Nephron progenitor cell (in vitro differentiated cells): ENCODE results near the gene ZMYND8.

ENCODE experiments used
- DNase-seq: peaks from one replicate; pipeline ENCODE4 v3.0.0; 2021
- H3K27ac Mint-ChIP-seq: 2 replicates; pipeline ENCODE4 v1.8.0; 2021; ENCODE audit warnings: mild to moderate bottlenecking, moderate library complexity, mixed read lengths
- H3K27me3 Mint-ChIP-seq: 2 replicates; pipeline ENCODE4 v1.8.0; 2021; ENCODE audit warnings: mild to moderate bottlenecking, low read depth, mixed read lengths; ENCODE audit not compliant: poor library complexity
- H3K36me3 Mint-ChIP-seq: 2 replicates; pipeline ENCODE4 v1.8.0; 2021; ENCODE audit warnings: low read depth, mixed read lengths
- H3K4me1 Mint-ChIP-seq: 2 replicates; pipeline ENCODE4 v1.8.0; 2021; ENCODE audit warnings: mixed read lengths
- H3K4me3 Mint-ChIP-seq: 2 replicates; pipeline ENCODE4 v1.8.0; 2021; ENCODE audit warnings: mild to moderate bottlenecking, moderate library complexity, mixed read lengths
- H3K9me3 Mint-ChIP-seq: 2 replicates; pipeline ENCODE4 v1.8.0; 2021; ENCODE audit warnings: mild to moderate bottlenecking, moderate library complexity, mixed read lengths
- TF ChIP-seq, protein P1 (sequence below): fragments of 200-600 bp; sonication (generic); IDR thresholded peaks from 2 replicates; pipeline ENCODE4 v1.5.0; 2021; ENCODE audit warnings: antibody characterized with exemption

ZMYND8 gene

DNA sequence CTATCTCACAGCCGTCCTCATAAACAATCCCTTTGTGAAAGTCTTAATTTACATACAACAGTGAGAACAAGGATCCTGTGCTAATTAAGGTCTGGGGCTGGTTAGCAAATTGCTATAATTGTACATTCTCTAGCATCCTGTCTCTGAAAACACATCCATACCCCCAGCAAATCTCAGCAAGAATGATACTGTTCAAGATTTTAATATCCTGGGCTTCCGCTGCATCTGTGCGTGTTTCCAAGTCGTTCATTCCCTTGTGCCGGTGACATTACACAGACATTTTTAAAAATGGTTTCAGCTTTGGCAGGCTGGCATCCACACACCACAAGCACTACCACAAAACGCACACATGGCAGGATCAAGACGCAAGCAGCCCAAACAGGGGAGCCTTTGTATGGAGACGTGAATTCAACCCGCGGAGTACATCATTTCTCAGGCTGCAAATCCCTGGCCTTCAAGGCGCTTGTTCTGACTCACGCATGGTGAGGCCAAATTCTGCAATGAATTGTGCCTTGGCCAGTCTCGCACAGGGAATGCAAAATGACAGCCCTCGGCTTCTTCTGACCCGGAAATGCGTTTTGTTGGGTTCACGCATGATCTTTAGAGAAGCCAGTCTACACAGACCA lies 20.3 kb downstream of the ZMYND8 start:
- Mint-ChIP-seq H3K9me3 (no peaks in the 10 kb centered on the region), H3K4me3 (no peak overlapping the region), H3K27me3 (peaks cover 4% of the 10 kb centered on the region), H3K27ac (peak overlapping the region; percentile 96), H3K4me1 (peaks cover 59% of the 10 kb centered on the region), H3K36me3 (peaks cover 77% of the 10 kb centered on the region)
- TF ChIP-seq, protein P1, sequence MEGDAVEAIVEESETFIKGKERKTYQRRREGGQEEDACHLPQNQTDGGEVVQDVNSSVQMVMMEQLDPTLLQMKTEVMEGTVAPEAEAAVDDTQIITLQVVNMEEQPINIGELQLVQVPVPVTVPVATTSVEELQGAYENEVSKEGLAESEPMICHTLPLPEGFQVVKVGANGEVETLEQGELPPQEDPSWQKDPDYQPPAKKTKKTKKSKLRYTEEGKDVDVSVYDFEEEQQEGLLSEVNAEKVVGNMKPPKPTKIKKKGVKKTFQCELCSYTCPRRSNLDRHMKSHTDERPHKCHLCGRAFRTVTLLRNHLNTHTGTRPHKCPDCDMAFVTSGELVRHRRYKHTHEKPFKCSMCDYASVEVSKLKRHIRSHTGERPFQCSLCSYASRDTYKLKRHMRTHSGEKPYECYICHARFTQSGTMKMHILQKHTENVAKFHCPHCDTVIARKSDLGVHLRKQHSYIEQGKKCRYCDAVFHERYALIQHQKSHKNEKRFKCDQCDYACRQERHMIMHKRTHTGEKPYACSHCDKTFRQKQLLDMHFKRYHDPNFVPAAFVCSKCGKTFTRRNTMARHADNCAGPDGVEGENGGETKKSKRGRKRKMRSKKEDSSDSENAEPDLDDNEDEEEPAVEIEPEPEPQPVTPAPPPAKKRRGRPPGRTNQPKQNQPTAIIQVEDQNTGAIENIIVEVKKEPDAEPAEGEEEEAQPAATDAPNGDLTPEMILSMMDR, result no peak
- no peak for DNase-seq

DNA sequence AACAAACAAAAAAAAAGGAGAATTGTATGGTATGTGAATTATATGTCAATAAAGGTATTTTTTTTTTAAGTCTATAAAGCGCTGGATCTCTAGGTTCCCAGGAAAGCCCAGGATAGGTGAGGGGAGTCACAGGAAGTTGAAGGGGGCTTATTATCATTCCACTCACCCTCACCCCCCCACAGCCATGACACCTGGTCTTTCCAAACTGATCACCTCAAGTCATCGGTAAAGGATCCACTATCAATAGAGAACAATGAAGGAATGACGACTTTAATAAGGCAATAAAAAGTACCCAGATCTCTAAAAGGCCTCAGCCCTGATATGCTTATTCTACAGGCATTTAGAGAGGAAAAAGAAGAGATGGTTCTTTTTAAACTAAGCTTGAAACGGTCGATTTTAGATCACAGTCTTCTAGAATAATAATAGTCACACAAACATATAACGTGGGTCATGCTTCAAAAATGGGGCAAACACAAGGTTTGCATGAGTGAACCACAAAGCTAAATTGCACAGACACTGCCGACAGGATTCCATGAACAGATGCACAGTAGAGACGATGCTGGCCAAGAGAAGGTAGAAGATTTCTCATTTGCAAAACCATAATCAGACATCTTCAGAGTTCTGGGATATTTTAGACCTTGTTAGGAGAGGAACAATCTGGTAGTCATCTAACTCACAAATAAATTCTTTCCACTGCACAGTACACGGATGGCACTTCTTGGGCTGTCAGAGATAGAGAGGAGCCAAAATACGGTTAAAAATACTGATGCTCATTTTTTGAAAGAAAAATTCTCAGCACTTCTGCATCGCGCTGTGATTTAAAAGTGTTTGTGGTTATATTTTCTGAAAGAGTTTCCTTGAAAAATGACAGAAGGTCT lies 21.0 kb downstream of the ZMYND8 start:
- Mint-ChIP-seq H3K4me3 (no peak overlapping the region), H3K4me1 (peaks cover 61% of the 10 kb centered on the region), H3K36me3 (peaks cover 77% of the 10 kb centered on the region), H3K27ac (peak overlapping the region; percentile 52), H3K9me3 (no peaks in the 10 kb centered on the region), H3K27me3 (peaks cover 4% of the 10 kb centered on the region)
- no peak for DNase-seq
- TF ChIP-seq, protein P1, result no peak

DNA sequence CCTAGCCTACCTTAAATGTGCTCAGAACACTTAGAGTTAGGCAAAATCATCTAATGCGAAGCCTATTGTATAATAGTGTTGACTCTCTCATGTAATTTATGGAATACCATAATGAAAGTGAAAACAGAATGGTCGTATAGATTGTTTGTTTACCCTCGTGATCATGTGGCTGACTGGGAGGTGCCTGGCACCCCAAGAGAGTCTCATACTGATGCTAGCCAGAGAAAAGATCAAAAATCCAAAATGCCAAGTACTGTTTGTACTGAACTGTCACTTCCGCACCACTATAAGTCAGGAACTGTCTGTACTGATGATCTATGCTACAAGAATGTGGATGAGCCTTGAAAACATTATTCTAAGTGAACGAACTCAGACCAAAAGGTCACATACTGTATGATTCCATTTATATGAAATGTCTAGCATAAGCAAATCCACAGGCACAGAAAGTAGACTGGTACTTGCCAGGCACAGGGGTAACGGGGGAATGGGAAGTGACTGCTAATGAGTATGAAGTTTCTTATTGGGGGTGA lies 22.4 kb downstream of the ZMYND8 start:
- Mint-ChIP-seq H3K4me1 (peaks cover 63% of the 10 kb centered on the region), H3K9me3 (no peaks in the 10 kb centered on the region), H3K36me3 (peaks cover 66% of the 10 kb centered on the region), H3K27me3 (peaks cover 4% of the 10 kb centered on the region), H3K27ac (peak overlapping the region; percentile 88), H3K4me3 (no peak overlapping the region)
- TF ChIP-seq, protein P1, result no peak
- DNase-seq, result no peak

- Mint-ChIP-seq H3K9me3 (peaks cover 3% of the 10 kb centered on the region), H3K27ac (peak overlapping the region; percentile 87), H3K36me3 (peaks cover 68% of the 10 kb centered on the region), H3K4me3 (no peak overlapping the region), H3K27me3 (peaks cover 4% of the 10 kb centered on the region), H3K4me1 (peaks cover 56% of the 10 kb centered on the region)
- no peak for DNase-seq
- TF ChIP-seq, protein P1, result no peak
Observed at GRCh38 chr20:47332381-47333206, 23.9 kb downstream of the ZMYND8 start.

DNA sequence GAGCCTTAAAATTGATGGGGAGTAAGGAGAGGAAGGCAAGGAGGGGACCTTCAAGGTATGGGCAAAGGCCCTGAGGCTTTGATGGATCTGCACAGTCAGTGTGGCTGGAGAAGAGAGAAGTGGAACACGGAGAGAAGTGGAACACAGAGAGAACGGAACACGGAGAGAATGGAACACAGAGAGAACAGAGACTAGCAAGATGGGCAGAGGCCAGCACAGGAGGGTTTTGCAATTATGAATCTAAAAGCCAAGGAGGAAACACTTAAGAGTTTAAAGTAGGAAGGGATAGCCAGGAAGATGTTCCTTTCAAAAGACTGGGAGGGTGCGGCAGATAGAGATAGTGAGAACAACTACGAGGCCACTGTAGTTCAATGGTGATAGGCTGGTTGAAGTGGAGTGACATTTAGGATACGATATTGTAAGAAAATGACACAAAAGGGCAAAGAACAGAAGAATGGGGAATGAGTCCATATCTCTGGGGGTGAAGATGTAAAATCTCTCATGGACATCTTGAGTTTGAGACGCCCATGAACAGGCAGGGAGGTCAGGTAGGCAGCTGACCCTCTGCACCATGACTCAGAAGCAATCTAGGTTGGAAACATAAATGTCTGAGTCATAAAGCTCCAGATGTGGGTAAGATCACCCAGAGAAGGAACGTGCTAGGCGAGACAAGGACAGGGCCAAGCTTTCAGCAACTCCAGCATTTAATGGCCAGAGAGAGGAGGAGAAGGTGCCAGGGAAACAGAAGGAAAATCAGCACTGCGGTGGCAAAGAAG lies 25.4 kb downstream of the ZMYND8 start:
- Mint-ChIP-seq H3K4me1 (peaks cover 56% of the 10 kb centered on the region), H3K27ac (peak overlapping the region; percentile 65), H3K4me3 (no peak overlapping the region), H3K9me3 (peaks cover 8% of the 10 kb centered on the region), H3K36me3 (peaks cover 71% of the 10 kb centered on the region), H3K27me3 (peaks cover 4% of the 10 kb centered on the region)
- DNase-seq, result no peak
- TF ChIP-seq, protein P1, result no peak
